Trophoblast cell (in vitro differentiated cells and primary cell): ENCODE results near the gene ACOX1.

ENCODE experiments used
- DNase-seq, 2 donors: peaks; one replicate each; pipeline ENCODE4 v3.0.0-alpha.2; 2016
- H2AFZ ChIP-seq: 2 replicates; pipeline ENCODE4 v1.6.1; 2013; ENCODE audit warnings: low read length, moderate library complexity, mild to moderate bottlenecking; ENCODE audit not compliant: insufficient read depth, poor library complexity
- H2AK5ac ChIP-seq: 2 replicates; pipeline ENCODE4 v1.6.1; 2013; ENCODE audit warnings: mild to moderate bottlenecking, low read length
- H2BK120ac ChIP-seq: 2 replicates; pipeline ENCODE4 v1.6.1; 2013; ENCODE audit warnings: low read length, mild to moderate bottlenecking, moderate library complexity; ENCODE audit not compliant: insufficient read depth, poor library complexity
- H2BK12ac ChIP-seq: 2 replicates; pipeline ENCODE4 v1.6.1; 2013; ENCODE audit warnings: mild to moderate bottlenecking, low read length, moderate library complexity
- H2BK5ac ChIP-seq: 2 replicates; pipeline ENCODE4 v1.6.1; 2013; ENCODE audit warnings: low read length, low read depth, moderate library complexity, mild to moderate bottlenecking; ENCODE audit not compliant: poor library complexity
- H3K14ac ChIP-seq: 2 replicates; pipeline ENCODE4 v1.6.1; 2013; ENCODE audit warnings: mild to moderate bottlenecking, low read length
- H3K18ac ChIP-seq: 2 replicates; pipeline ENCODE4 v1.6.1; 2013; ENCODE audit warnings: mild to moderate bottlenecking, low read length
- H3K23ac ChIP-seq: 2 replicates; pipeline ENCODE4 v1.6.1; 2013; ENCODE audit warnings: low read length
- H3K27ac ChIP-seq: 2 replicates; pipeline ENCODE4 v1.5.1; 2013; ENCODE audit warnings: low read depth, mild to moderate bottlenecking, inconsistent platforms, low read length, moderate library complexity
- H3K27me3 ChIP-seq: 2 replicates; pipeline ENCODE4 v1.6.1; 2013; ENCODE audit warnings: inconsistent platforms, mild to moderate bottlenecking, low read length, moderate library complexity; ENCODE audit not compliant: insufficient read depth
- H3K36me3 ChIP-seq, 2 experiments: 1 replicate in 1 of 2; 2 replicates in 1 of 2; pipeline ENCODE4 v1.6.1; 2013; ENCODE audit warnings: low read length in 2 of 2, mild to moderate bottlenecking in 2 of 2, moderate library complexity in 1 of 2; ENCODE audit not compliant: insufficient read depth in 2 of 2, control insufficient read depth in 1 of 2
- H3K4ac ChIP-seq: 2 replicates; pipeline ENCODE4 v1.6.1; 2013; ENCODE audit warnings: low read depth, mild to moderate bottlenecking, low read length, moderate library complexity
- H3K4me1 ChIP-seq, 2 experiments: 1 replicate in 1 of 2; 2 replicates in 1 of 2; pipeline ENCODE4 v1.6.1; 2013; ENCODE audit warnings: low read length in 2 of 2, mild to moderate bottlenecking in 2 of 2, moderate library complexity in 1 of 2; ENCODE audit not compliant: insufficient read depth in 2 of 2, control insufficient read depth in 1 of 2
- H3K4me2 ChIP-seq: 2 replicates; pipeline ENCODE4 v1.6.1; 2013; ENCODE audit warnings: inconsistent platforms, mild to moderate bottlenecking, low read length, moderate library complexity
- H3K4me3 ChIP-seq: 2 replicates; pipeline ENCODE4 v1.5.1; 2013; ENCODE audit warnings: mild to moderate bottlenecking, low read depth, low read length, inconsistent platforms
- H3K79me1 ChIP-seq: one replicate; pipeline ENCODE4 v1.6.1; 2013; ENCODE audit warnings: low read length
- H3K79me2 ChIP-seq: 2 replicates; pipeline ENCODE4 v1.6.1; 2013; ENCODE audit warnings: low read length, mild to moderate bottlenecking; ENCODE audit not compliant: control insufficient read depth, insufficient read depth, poor library complexity
- H3K9ac ChIP-seq: 2 replicates; pipeline ENCODE4 v1.6.1; 2013; ENCODE audit warnings: mild to moderate bottlenecking, low read length
- H3K9me3 ChIP-seq: 2 replicates; pipeline ENCODE4 v1.6.1; 2013; ENCODE audit warnings: low read depth, mild to moderate bottlenecking, control low read depth, inconsistent platforms, low read length; ENCODE audit not compliant: insufficient read depth
- H4K12ac ChIP-seq: 2 replicates; pipeline ENCODE4 v1.6.1; 2013; ENCODE audit warnings: low read depth, mild to moderate bottlenecking, low read length, moderate library complexity
- H4K8ac ChIP-seq: 2 replicates; pipeline ENCODE4 v1.6.1; 2013; ENCODE audit warnings: low read depth, mild to moderate bottlenecking, low read length, moderate library complexity
- H4K91ac ChIP-seq: one replicate; pipeline ENCODE4 v1.6.1; 2013; ENCODE audit warnings: low read depth, mild to moderate bottlenecking, low read length, moderate library complexity
- WGBS: extraction: QIAGEN DNeasy Blood & Tissue Kit; methylation state at CpG from one replicate; pipeline ENCODE4 v1.1.7; 2013; ENCODE audit warnings: missing lambda C conversion rate; ENCODE audit not compliant: insufficient read length, insufficient coverage; ENCODE audit errors: extremely low coverage; 5-methylcytosine and 5-hydroxymethylcytosine counted together

Gene ACOX1

DNA sequence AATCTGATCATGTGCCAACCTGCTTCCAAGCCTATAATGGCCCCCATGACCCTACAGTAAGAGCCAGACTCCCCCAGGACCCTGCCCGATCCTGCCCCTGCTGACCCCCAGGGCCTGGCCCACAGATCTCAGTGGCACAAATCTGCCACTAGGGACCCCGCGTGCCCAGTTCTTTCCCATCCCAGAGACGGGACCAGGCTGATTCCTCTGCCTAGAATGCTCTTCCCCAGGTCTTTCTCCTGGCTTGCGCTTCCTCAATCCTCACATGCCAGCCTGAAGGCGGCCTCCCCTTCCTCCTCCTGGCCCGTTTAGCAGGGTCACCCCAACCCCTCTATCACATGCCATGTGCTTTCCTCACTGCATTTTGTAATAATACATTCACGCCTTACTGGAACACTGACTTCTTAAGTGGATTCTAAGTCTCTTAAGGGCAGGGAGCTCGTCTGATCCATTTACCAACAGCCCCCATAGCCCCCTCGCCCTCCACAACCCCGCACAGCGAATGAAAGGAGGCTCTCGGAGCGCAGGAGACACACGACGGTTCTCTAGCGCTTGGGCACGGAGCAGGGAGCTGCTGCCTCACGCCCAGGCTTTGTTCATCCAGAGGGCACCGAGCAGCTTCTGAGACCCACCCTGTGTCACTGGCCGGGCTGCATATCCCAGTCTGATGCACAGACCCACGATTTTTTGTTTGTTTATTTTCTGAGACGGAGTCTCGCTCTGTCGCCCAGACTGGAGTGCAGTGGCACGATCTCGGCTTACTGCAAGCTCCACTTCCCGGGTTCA, 83.4 kb downstream of the ACOX1 start:
- peak overlapping the region; percentile 74 for H3K14ac ChIP-seq
- H3K9ac ChIP-seq: peak overlapping the region; percentile 0
- peaks cover 6 to 8% of the 10 kb centered on the region in 2 experiments for H3K4me1 ChIP-seq
- H2BK12ac ChIP-seq: peak overlapping the region; percentile 23
- H2AFZ ChIP-seq: peak overlapping the region; percentile 56
- H3K79me2 ChIP-seq: peaks cover 7% of the 10 kb centered on the region
- H3K79me1 ChIP-seq: peaks cover 5% of the 10 kb centered on the region
- H3K4ac ChIP-seq: peak overlapping the region; percentile 61
- H4K91ac ChIP-seq: peak overlapping the region; percentile 42
- H3K27me3 ChIP-seq: no peaks in the 10 kb centered on the region
- H2BK5ac ChIP-seq: no peak overlapping the region
- peak overlapping the region; percentile 41 for H3K4me2 ChIP-seq
- peak overlapping the region; percentile 27 for H4K12ac ChIP-seq
- H2AK5ac ChIP-seq: peak overlapping the region; percentile 71
- peak; percentile 29 to 34 for DNase-seq
- H3K27ac ChIP-seq: no peak overlapping the region
- WGBS: no CpG with 5 or more reads among the region's 28 CpGs
- H2BK120ac ChIP-seq: peak overlapping the region; percentile 40
- peaks cover 44 to 47% of the 10 kb centered on the region in 2 experiments for H3K36me3 ChIP-seq
- no peak overlapping the region for H3K23ac ChIP-seq
- H4K8ac ChIP-seq: peak overlapping the region; percentile 74
- no peak overlapping the region for H3K4me3 ChIP-seq
- no peaks in the 10 kb centered on the region for H3K9me3 ChIP-seq
- peak overlapping the region; percentile 72 for H3K18ac ChIP-seq

DNA sequence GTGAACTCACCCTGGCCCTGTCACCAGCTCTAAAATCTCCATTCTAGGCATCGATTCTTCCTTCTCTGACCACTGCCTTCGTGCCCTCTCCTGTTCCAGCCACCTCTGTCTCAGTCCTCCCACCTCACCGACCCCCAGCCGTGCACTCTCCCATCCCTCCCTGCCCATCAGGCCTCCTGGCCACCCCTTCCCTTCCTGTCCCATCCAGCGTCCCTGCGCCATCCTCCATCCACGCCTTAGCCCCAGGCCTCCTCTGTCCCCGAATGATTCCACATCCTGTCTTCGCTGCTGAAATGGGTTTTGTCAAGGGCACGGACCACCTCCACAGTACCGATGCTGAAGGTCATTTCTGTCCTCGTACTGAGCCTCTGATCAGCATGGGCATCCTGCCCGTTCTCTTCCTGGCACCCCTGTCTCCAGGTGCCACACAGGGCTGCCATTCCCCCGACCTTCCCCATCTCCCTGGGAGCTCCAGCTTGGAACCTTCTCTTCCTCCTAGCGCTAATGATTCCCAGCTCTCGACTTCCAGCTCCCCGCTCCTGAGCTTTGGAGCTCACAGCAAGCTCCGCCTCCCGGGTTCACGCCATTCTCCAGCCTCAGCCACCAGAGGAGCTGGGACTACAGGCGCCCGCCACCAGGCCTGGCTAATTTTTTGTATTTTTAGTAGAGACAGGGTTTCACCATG, 84.8 kb downstream of the ACOX1 start:
- Histone ChIP-seq H3K27me3 (no peaks in the 10 kb centered on the region), H2BK5ac (no peak overlapping the region), H3K27ac (no peak overlapping the region), H4K91ac (no peak overlapping the region), H3K4me1 (peaks cover 6 to 8% of the 10 kb centered on the region in 2 experiments), H3K9me3 (peaks cover 2% of the 10 kb centered on the region), H3K9ac (peak overlapping the region; percentile 12), H3K79me2 (peaks cover 7% of the 10 kb centered on the region), H2AK5ac (no peak overlapping the region), H3K4me3 (no peak overlapping the region), H3K4me2 (no peak overlapping the region), H3K14ac (no peak overlapping the region), H3K18ac (no peak overlapping the region), H2BK12ac (no peak overlapping the region), H4K12ac (no peak overlapping the region), H3K79me1 (peaks cover 5% of the 10 kb centered on the region), H3K36me3 (peaks cover 37 to 39% of the 10 kb centered on the region in 2 experiments), H3K23ac (no peak overlapping the region), H2BK120ac (no peak overlapping the region), H4K8ac (no peak overlapping the region), H2AFZ (no peak overlapping the region), H3K4ac (no peak overlapping the region)
- DNase-seq: no peak
- no CpG with 5 or more reads among the region's 22 CpGs for WGBS

DNA sequence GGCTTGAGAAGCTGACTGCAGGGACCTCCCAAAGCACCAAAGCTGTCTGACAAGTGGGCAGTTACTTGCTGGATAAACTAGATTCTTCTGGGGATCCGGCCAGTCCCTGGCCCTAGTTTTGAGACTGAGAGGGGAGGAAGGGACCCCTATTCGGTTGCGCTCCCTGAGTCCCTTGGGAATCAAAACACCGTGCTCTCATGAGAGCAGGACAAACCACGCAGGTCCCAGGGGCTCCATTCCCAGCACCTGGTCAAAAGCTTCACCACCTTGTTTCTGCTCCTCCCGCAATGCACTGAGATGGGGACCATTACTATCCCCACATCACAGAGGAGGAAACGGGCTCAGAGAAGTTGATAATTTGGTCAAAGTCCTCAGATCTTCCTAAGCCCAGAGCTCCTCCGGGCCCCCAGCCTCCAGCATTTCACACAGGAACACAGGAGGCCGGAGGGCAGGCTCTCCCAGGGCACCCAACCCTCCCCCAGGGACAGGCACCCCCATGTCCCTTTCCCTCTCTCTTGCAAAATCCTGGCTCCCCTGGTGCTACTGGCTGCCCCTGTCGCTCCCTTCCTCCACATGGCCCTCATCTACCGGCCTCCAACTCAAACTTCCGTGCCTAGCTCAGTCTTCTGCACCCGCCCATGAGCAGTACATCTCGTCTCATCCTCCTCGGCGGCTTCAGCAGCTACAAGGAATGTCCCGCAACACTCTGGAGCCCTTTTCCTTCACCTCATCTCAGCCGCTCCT, 85.5 kb downstream of the ACOX1 start:
- Histone ChIP-seq H3K79me1 (peaks cover 5% of the 10 kb centered on the region), H3K4me2 (no peak overlapping the region), H4K8ac (no peak overlapping the region), H2BK12ac (no peak overlapping the region), H3K18ac (no peak overlapping the region), H4K91ac (no peak overlapping the region), H3K4me1 (peaks cover 6 to 8% of the 10 kb centered on the region in 2 experiments), H2AFZ (no peak overlapping the region), H2AK5ac (no peak overlapping the region), H3K14ac (no peak overlapping the region), H3K23ac (no peak overlapping the region), H3K9me3 (peaks cover 2% of the 10 kb centered on the region), H3K4ac (no peak overlapping the region), H3K27me3 (no peaks in the 10 kb centered on the region), H3K79me2 (peaks cover 7% of the 10 kb centered on the region), H4K12ac (no peak overlapping the region), H2BK5ac (no peak overlapping the region), H3K27ac (no peak overlapping the region), H2BK120ac (no peak overlapping the region), H3K36me3 (peaks cover 31% of the 10 kb centered on the region in 2 experiments), H3K9ac (no peak overlapping the region), H3K4me3 (no peak overlapping the region)
- no peak for DNase-seq
- no CpG with 5 or more reads among the region's 18 CpGs for WGBS

DNA sequence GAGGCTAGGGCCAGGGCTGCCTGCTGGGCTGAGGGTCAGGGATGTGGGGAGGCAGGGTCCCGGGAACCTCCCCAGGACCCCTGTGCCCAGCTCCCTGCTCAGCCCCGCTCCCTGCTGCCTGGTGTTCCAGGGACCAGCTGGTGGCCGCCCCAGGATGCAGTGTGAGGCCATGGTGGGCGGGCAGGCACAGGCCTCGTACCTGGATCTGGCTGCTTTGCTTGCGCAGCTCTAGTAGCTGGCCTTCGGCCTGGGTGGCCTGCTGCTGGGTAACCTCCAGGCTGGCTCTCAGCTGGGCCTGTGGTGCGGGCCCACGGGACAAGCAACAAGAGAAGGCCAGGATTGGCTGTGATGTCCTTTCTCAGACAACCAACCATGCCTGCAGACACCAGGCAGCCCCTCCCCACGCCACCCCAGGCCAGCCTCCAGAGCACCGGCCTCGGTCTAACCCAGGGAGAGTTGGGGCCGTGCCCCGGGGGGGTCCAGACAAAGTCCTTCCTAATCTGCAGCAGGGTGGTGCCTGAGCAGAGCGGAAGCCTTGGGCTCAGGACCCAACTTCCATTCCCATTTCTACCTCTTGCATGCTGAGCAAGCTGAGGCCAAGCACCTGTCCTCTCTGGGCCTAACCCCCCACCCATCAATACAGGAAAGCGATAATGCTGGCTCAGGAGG, 86.3 kb downstream of the ACOX1 start:
- Histone ChIP-seq H2BK120ac (no peak overlapping the region), H3K79me2 (peaks cover 7% of the 10 kb centered on the region), H3K36me3 (peaks cover 24 to 25% of the 10 kb centered on the region in 2 experiments), H4K91ac (no peak overlapping the region), H3K18ac (no peak overlapping the region), H3K79me1 (peaks cover 5% of the 10 kb centered on the region), H2AFZ (no peak overlapping the region), H3K14ac (no peak overlapping the region), H3K9ac (no peak overlapping the region), H3K27me3 (no peaks in the 10 kb centered on the region), H2AK5ac (no peak overlapping the region), H2BK12ac (no peak overlapping the region), H3K4me2 (no peak overlapping the region), H3K9me3 (peaks cover 2% of the 10 kb centered on the region), H3K27ac (no peak overlapping the region), H3K23ac (no peak overlapping the region), H4K8ac (no peak overlapping the region), H2BK5ac (no peak overlapping the region), H4K12ac (no peak overlapping the region), H3K4ac (no peak overlapping the region), H3K4me1 (peaks cover 6 to 8% of the 10 kb centered on the region in 2 experiments), H3K4me3 (no peak overlapping the region)
- WGBS: no CpG with 5 or more reads among the region's 16 CpGs
- no peak for DNase-seq
